GM19324 (cell line): ENCODE results near the gene MBTPS1.

ENCODE experiments used
- ATAC-seq: cut with Tn5 transposase; IDR thresholded peaks from one replicate; pipeline ENCODE4 v1.9.1; 2021; ENCODE audit warnings: mild to moderate bottlenecking, moderate library complexity; ENCODE audit not compliant: unreplicated experiment, low FRiP score

The MBTPS1 gene

DNA sequence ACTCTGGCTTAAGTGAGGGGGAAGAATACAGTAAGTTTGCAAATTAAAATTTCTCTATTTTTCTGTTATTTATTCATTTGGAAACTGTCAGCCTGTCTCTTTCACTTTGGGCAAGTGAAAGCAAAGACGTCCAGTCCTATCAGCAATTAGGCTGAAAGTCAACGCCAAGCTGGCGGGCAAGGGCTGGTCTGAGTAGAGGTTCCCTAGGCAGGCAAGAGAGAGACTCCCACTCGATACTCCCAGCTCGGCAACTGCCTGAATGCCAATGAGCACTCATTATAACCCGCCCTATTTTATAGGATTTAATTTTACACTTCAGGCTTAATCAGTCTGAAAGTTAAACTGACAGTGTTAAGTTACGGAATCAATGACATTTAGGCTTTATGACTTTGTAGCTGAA lies 59.8 kb downstream of the MBTPS1 start:
- ATAC-seq: no peak

DNA sequence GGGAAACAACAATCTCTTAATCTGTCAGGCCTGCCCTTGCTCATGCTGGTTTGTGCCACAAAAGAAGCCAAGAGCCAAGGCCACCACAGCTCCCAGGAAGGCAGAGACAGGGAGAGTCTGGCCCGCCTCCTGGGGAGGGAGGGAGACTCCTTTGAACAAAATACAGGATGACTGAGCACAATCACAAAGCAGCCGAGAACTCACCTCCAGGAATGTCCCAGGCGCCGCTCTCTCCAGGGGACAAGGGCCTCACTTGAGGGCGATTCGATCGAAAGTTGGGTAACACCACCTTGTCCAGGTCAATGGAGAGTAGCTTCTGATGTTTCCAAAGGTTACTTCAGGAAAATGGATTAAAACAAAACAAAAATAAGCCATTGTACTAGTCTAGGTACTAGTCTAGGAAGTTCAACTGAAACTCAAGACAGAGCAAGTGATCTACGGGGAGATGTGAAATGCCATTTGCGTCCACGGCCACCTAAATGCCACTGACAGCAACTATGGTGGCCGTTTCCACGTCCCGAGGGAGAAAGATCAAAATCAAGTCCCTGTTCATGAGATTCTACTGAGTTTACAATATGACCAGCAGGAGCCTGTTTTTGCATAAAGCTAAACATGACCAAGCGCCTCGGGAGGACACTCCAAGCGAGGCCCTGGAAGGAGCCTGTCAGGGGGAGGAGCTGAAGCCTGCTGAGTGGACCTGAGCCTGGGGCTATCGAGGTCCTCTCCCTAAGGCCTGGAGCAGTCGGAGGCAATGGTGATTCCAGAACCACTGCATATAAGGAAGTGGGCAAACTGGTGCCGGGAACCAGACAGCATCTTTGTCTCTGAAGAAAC lies 60.7 kb downstream of the MBTPS1 start:
- ATAC-seq: no peak

GRCh38 chr16:84055366-84055765 lies 61.4 kb downstream of the MBTPS1 start:
- ATAC-seq: no peak

GRCh38 chr16:84054916-84055315 lies 61.8 kb downstream of the MBTPS1 start:
- ATAC-seq: no peak

GRCh38 chr16:84054271-84054670 lies 62.5 kb downstream of the MBTPS1 start:
- ATAC-seq: no peak

- no peak for ATAC-seq
Observed at GRCh38 chr16:84053237-84053636, 63.5 kb downstream of the MBTPS1 start.

GRCh38 chr16:84052071-84052622 lies 64.6 kb downstream of the MBTPS1 start:
- ATAC-seq: no peak

GRCh38 chr16:84050316-84050715 lies 66.4 kb downstream of the MBTPS1 start:
- ATAC-seq: no peak

DNA sequence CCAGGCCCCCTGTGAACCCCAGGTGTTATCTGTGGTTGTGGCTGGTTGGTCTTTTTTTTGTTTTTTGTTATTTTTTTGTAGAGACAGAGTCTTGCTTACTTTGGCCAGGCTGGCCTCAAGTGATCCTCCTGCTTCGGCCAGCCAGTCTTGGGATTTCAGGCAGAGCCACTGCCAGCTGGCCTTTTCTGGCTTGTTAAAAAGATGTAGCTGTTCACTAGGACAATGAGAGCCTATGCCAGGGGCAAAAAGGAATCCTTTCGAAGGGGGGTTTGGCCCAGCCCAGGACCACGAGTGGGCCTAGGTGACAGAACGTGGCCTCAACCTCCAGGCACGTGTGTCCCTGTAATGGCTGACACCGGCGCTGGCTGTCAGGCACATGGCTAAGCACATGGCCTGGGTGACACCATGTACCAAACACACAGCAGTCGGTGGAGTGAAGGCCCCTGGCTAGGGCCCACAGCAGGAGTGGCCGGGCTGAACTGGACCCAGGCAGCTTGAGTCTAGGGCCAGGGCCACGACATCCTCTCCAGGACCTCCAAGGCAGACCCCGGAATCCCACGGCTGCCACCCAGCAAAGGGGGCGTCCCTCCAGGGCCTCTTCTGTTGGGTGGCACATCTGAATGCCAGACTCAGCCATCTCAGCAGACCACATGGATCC lies 67.2 kb downstream of the MBTPS1 start:
- ATAC-seq: no peak

DNA sequence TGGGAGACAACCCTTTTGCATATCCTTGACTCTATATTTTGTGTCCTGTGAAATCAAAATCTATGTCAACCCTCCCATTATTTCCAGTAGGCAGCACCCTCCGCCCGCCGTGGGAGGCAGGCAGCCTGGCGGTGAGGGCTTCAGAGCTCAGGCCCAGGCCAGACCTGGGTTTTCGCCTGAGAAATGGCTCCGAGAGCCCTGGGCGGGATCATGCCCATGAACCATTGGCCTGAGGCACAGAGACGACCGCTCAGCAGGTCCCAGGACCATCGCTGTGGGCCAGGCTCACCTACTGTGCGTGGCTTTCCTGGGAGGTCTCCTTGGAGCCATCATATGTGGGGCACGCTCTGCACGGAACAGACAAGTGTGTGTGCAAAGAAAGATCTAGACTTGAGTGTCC lies 67.9 kb downstream of the MBTPS1 start:
- ATAC-seq: no peak

DNA sequence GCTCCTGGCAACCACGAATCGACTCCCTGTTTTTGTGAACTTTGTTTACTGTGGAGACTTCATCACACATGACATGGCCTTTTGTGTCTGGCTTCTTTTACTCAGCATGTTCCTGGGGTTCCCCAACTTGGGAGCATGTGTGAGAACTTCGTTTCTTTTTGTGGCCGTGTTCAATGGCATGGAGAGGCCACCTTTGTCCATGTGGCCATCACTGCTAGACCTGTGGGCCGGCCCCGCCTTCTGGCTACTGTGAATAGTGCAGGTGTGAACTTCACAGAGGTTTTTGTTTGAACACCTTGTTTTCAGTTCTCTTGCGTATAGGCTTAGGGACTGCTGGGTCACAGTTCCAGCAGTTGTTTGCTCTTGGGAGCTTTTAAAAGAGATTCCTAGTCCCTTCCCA lies 68.5 kb downstream of the MBTPS1 start:
- no peak for ATAC-seq

DNA sequence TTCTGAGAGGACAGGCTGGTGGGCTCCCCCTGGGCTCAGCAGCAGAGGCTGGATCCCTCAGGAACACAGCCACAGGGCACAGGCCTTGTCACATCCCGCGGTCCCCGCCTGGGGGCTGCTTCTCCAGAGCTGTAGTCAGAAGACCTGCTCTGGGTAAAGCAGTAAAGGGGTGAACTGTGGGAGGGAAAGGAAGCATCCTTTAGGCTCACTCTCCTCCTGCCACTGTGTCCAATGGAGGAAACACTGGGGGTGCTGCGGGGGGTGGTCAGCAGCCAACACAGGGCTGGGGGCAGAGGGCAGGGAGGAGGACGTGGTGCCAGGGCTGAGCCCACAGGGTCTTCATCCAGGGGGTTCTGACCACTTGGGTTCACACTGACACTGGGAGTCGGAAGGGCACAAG lies 69.1 kb downstream of the MBTPS1 start:
- no peak for ATAC-seq

DNA sequence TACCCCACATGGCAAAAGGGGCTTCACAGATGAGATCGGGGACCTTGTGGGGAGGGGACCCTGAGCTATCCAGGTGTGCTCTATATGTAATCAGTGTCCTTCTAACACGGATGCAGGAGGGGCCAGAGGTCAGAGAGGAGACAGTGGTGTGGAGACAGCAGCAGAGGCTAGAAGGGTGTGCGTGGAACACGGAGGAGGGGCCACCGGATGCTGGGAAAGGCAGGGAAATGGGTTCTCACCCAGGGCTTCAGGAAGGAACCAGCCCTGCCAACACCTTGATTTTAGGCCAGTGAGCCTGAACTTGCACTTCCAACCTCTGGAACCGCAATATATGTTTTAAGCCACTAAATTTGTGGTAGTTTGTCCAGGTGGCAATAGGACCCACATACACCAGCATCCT lies 69.5 kb downstream of the MBTPS1 start:
- no peak for ATAC-seq

GRCh38 chr16:84045818-84046470 lies 70.8 kb downstream of the MBTPS1 start:
- ATAC-seq: no peak

DNA sequence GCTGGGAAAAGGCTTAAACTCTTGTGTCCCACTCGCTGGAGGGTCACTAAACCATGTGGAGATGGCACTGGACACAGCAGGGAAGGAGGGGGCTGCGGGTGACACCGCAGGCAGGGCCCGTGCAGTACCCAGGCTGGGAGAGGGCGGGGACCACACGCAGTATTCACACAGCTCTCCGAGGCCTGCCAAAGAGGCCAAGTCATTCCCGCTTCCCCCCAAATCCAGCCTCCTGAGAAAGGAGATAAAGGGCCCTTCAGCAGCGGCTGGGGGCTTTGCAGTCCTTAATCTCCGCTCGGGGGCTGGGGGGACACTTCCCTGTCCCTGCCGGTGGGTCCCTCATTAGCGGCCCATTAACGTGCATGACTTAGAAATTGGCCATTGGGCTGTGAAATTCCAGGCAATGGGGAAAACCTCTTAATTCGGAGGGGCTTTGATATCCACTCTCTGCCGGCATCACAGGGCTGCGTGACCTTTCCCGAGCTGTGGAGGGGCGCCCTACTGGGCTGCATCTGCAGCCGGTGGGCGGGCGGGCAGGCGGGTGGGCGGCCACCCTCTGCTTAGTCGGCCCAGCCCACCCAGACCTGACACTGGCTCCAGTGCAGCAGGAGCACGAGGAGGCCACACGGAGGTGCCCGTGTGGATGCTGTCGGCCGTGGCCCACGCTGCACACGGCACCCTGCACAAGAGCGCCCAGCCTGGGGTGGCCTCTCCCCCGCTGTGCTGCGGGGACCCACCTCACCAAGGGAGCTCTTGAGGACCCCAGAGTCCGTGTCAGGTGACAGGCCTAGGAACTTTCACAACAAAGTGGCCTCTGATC lies 71.5 kb downstream of the MBTPS1 start:
- ATAC-seq: no peak

DNA sequence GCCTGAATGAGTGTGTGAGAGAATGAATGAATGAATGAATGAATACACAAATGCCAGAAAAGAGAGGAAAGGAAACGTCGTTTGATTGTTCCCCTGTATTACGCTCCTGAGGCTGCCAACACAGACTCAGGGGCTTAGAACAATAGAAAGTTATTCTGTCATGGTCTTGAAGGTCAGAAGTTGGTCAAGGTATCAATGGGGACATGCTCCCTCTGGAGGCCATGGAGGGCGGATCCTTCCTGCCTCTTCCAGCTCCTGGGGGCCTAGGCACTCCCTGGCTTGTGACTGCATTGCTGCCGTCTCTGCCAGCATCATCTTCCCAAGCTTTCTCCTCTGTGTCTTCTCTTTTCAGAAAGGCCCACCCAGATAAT lies 72.6 kb downstream of the MBTPS1 start:
- ATAC-seq: no peak

- ATAC-seq: no peak
Observed at GRCh38 chr16:84043486-84044117, 73.1 kb downstream of the MBTPS1 start.

DNA sequence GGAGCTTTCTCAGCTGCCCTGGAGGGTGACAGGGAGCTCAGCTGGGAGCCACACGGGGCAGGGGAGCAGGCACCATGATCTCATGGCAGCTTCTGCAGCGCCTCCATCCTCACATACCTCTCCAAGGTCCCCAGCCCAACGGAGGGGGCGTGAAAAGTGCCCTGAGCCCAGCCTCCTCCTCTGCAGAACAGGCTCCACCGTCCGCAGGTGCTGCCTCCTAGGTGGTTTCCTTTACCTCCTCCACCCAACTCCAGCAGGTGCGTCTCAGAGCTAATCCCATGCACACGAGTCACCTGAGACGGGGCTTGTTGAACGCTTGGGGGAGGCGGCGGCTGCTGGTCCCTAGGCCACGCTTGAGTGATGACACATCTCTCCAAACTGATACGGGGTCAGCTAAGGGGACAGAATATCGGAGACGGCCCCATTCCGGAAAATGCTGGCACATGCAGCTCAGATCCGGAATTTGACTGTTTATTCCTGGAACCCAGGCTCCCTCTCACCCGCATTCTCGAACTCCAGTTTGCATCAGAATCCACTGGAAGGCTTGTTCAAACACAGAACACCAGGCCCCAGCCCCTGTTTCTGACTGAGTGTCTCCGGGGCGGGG lies 73.8 kb downstream of the MBTPS1 start:
- no peak for ATAC-seq

- ATAC-seq: no peak
Observed at GRCh38 chr16:84042308-84042878, 74.3 kb downstream of the MBTPS1 start, which contains the start of gene SLC38A8. Gene SLC38A8 (minus strand): TSS chr16:84042795. CDS start chr16:84042157, 638 bp downstream.
